H1 (cell line): Measurements from ENCODE around the gene BAZ2B. TPM values are rescaled to one million over a fixed set of nuclear protein-coding genes. Genes with fewer than 3 reads are reported as not detected.

Experiments used
- CTCF ChIA-PET: fragments of 300-600 bp; sonication (Branson Sonifier 250); formaldehyde crosslinking; loops from one replicate; lab custom pipeline; 2021; ENCODE audit not compliant: partially characterized antibody; lab: Charles Lee
- POLR2A ChIA-PET: fragments of 300-600 bp; sonication (Branson Sonifier 250); formaldehyde crosslinking; loops from one replicate; lab custom pipeline; 2021; ENCODE audit warnings: inconsistent platforms; ENCODE audit not compliant: partially characterized antibody; lab: Charles Lee
- DNase-seq, 2 experiments: peaks; one replicate each; pipeline versions ENCODE4 v3.0.0 to v3.0.0-alpha.2; 2010 to 2022; ENCODE audit warnings: low spot score in 2 of 2, low read depth in 1 of 2, mixed read lengths in 1 of 2
- FAIRE-seq: peaks from 2 replicates; lab custom pipeline; 2011; peaks lifted over from hg19 to GRCh38; lab: Jason Lieb, UNC
- H2AFZ ChIP-seq: 2 replicates; pipeline ENCODE4 v1.8.1; 2012; ENCODE audit warnings: low read length, inconsistent platforms
- H2AK5ac ChIP-seq: 2 replicates; pipeline ENCODE4 v1.6.1; 2013; ENCODE audit warnings: low read depth, low read length
- H2BK120ac ChIP-seq: replicated peaks from 2 replicates; pipeline ENCODE3; 2013; ENCODE audit warnings: low read depth, low read length, inconsistent platforms
- H2BK12ac ChIP-seq: 2 replicates; pipeline ENCODE4 v1.6.1; 2013; ENCODE audit warnings: low read depth, low read length
- H2BK15ac ChIP-seq: 2 replicates; pipeline ENCODE4 v1.6.1; 2013; ENCODE audit warnings: low read length
- H2BK20ac ChIP-seq: 2 replicates; pipeline ENCODE4 v1.6.1; 2013; ENCODE audit warnings: low read length
- H2BK5ac ChIP-seq: 2 replicates; pipeline ENCODE4 v1.6.1; 2013; ENCODE audit warnings: low read depth, low read length
- H3K14ac ChIP-seq: 2 replicates; pipeline ENCODE4 v1.6.1; 2013; ENCODE audit warnings: inconsistent platforms; ENCODE audit not compliant: insufficient read length
- H3K18ac ChIP-seq: 2 replicates; pipeline ENCODE4 v1.6.1; 2013; ENCODE audit warnings: low read length; ENCODE audit errors: extremely low read depth
- H3K23ac ChIP-seq: 2 replicates; pipeline ENCODE4 v1.6.1; 2013; ENCODE audit warnings: inconsistent platforms; ENCODE audit not compliant: insufficient read length
- H3K23me2 ChIP-seq: 2 replicates; pipeline ENCODE4 v1.6.1; 2013; ENCODE audit warnings: low read depth, low read length
- H3K27ac ChIP-seq: 2 replicates; pipeline ENCODE4 v1.6.1; 2011; ENCODE audit warnings: low read depth, low read length, inconsistent platforms
- H3K27me3 ChIP-seq, 4 experiments: replicated peaks in 1 of 4; 1 replicate in 1 of 4; 2 replicates in 3 of 4; pipeline versions ENCODE4 v1.6.1 to v1.8.1; 2011 to 2013; ENCODE audit warnings: low read length in 3 of 4, mild to moderate bottlenecking in 3 of 4, inconsistent platforms in 2 of 4, mixed read lengths in 2 of 4, moderate library complexity in 1 of 4; ENCODE audit not compliant: control insufficient read depth in 3 of 4, insufficient read depth in 3 of 4; ENCODE audit errors: extremely low read depth in 1 of 4
- H3K36me3 ChIP-seq, 4 experiments: 2 replicates each; pipeline versions ENCODE4 v1.6.1 to v1.8.1; 2011 to 2013; ENCODE audit warnings: mild to moderate bottlenecking in 4 of 4, low read length in 3 of 4, moderate library complexity in 2 of 4, control low read depth in 1 of 4, inconsistent platforms in 1 of 4; ENCODE audit not compliant: insufficient read depth in 4 of 4, control insufficient read depth in 2 of 4
- H3K4ac ChIP-seq: replicated peaks from 2 replicates; pipeline ENCODE3; 2013; ENCODE audit warnings: low read length, low read depth, mixed read lengths, inconsistent platforms; ENCODE audit not compliant: insufficient read length
- H3K4me1 ChIP-seq, 4 experiments: replicated peaks in 1 of 4; 1 replicate in 1 of 4; 2 replicates in 3 of 4; pipeline versions ENCODE4 v1.6.1 to v1.8.1; 2011 to 2013; ENCODE audit warnings: low read length in 3 of 4, inconsistent platforms in 2 of 4, mixed read lengths in 1 of 4; ENCODE audit not compliant: insufficient read depth in 4 of 4, control insufficient read depth in 3 of 4
- H3K4me2 ChIP-seq, 2 experiments: 2 replicates each; pipeline versions ENCODE4 v1.6.1 to v1.8.1; 2011 to 2013; ENCODE audit warnings: low read depth in 2 of 2, low read length in 2 of 2, control low read depth in 1 of 2, inconsistent platforms in 1 of 2, mild to moderate bottlenecking in 1 of 2; ENCODE audit not compliant: insufficient read depth in 1 of 2
- H3K4me3 ChIP-seq, 4 experiments: fragments of 200-600, 300-600 bp in 1 of 4; sonication (generic), shearing (Covaris generic), sonication (Bioruptor Twin) in 1 of 4; 2 replicates each; pipeline versions ENCODE4 v1.5.1 to v1.8.1; 2011 to 2016; ENCODE audit warnings: low read length in 4 of 4, low read depth in 3 of 4, control low read depth in 2 of 4, inconsistent platforms in 2 of 4, mild to moderate bottlenecking in 2 of 4, mixed read lengths in 1 of 4, moderate library complexity in 1 of 4; ENCODE audit not compliant: insufficient read depth in 2 of 4; ENCODE audit errors: extremely low read depth in 1 of 4
- H3K56ac ChIP-seq: replicated peaks from 2 replicates; pipeline ENCODE3; 2013; ENCODE audit warnings: low read depth, mild to moderate bottlenecking, mixed read lengths, low read length, inconsistent platforms; ENCODE audit not compliant: insufficient read length
- H3K79me1 ChIP-seq: 2 replicates; pipeline ENCODE4 v1.6.1; 2013; ENCODE audit warnings: low read depth, low read length, control low read depth
- H3K79me2 ChIP-seq, 2 experiments: 2 replicates each; pipeline versions ENCODE4 v1.6.1 to v1.8.1; 2012 to 2013; ENCODE audit warnings: low read length in 2 of 2, mild to moderate bottlenecking in 2 of 2, inconsistent platforms in 1 of 2; ENCODE audit not compliant: insufficient read depth in 2 of 2, control insufficient read depth in 1 of 2
- H3K9ac ChIP-seq, 4 experiments: replicated peaks in 1 of 4; 1 replicate in 1 of 4; 2 replicates in 3 of 4; pipeline versions ENCODE4 v1.6.1 to v1.8.1; 2011 to 2013; ENCODE audit warnings: low read depth in 3 of 4, low read length in 3 of 4, control low read depth in 2 of 4, mild to moderate bottlenecking in 2 of 4, moderate library complexity in 2 of 4, inconsistent platforms in 1 of 4; ENCODE audit errors: extremely low read depth in 1 of 4
- H3K9me3 ChIP-seq, 2 experiments: 2 replicates each; pipeline versions ENCODE4 v1.6.1 to v1.8.1; 2012 to 2013; ENCODE audit warnings: mild to moderate bottlenecking in 2 of 2, moderate library complexity in 2 of 2, control low read depth in 1 of 2, inconsistent platforms in 1 of 2, low read depth in 1 of 2, low read length in 1 of 2, mixed read lengths in 1 of 2; ENCODE audit not compliant: insufficient read depth in 2 of 2
- H4K20me1 ChIP-seq, 2 experiments: replicated peaks in 1 of 2; 2 replicates each; pipeline versions ENCODE3 to v1.8.1; 2011 to 2013; ENCODE audit warnings: inconsistent platforms in 2 of 2, low read length in 2 of 2, mild to moderate bottlenecking in 1 of 2; ENCODE audit not compliant: insufficient read depth in 2 of 2, control insufficient read depth in 1 of 2
- H4K5ac ChIP-seq: 2 replicates; pipeline ENCODE4 v1.6.1; 2013; ENCODE audit warnings: low read length, low read depth, mixed read lengths, inconsistent platforms; ENCODE audit not compliant: insufficient read length
- H4K8ac ChIP-seq: 2 replicates; pipeline ENCODE4 v1.8.0; 2013; ENCODE audit warnings: mild to moderate bottlenecking, moderate library complexity, low read length, inconsistent platforms; ENCODE audit not compliant: insufficient read depth; ENCODE audit errors: extremely low read depth
- H4K91ac ChIP-seq: replicated peaks from 2 replicates; pipeline ENCODE3; 2013; ENCODE audit warnings: low read length, mixed read lengths, inconsistent platforms; ENCODE audit not compliant: insufficient read length
- BCL11A ChIP-seq, 2 experiments: IDR thresholded peaks; one replicate each; pipeline ENCODE4 v1.6.1; 2011; ENCODE audit warnings: low read depth in 2 of 2, low read length in 2 of 2, mild to moderate bottlenecking in 2 of 2
- CBX5 ChIP-seq: fragments of 300-800, 300-1000 bp; sonication (generic); IDR thresholded peaks from 2 replicates; pipeline ENCODE4 v1.7.1; 2016; ENCODE audit warnings: antibody characterized with exemption, low read length, low read depth
- EP300 ChIP-seq, 2 experiments: IDR thresholded peaks; 1 replicate in 1 of 2; 2 replicates in 1 of 2; pipeline ENCODE4 v1.6.1; 2011 to 2012; ENCODE audit warnings: low read depth in 2 of 2, low read length in 2 of 2, mild to moderate bottlenecking in 2 of 2, borderline replicate concordance in 1 of 2, inconsistent platforms in 1 of 2, moderate library complexity in 1 of 2
- JUN ChIP-seq: IDR thresholded peaks from 2 replicates; pipeline ENCODE4 v1.6.1; 2011; ENCODE audit warnings: low read depth, mild to moderate bottlenecking, improper control_type of control experiment, low read length
- KDM1A ChIP-seq: fragments of 200-600, 300-600 bp; sonication (generic); IDR thresholded peaks from 2 replicates; pipeline ENCODE4 v1.7.1; 2016; ENCODE audit warnings: mild to moderate bottlenecking, low read length, borderline replicate concordance
- KDM4A ChIP-seq: IDR thresholded peaks from one replicate; pipeline ENCODE4 v1.7.1; 2012; ENCODE audit warnings: low read depth, mild to moderate bottlenecking, moderate library complexity, low read length, inconsistent platforms; ENCODE audit not compliant: severe bottlenecking
- PHF8 ChIP-seq: fragments of 200-600 bp; sonication (generic); conservative IDR thresholded peaks from 2 replicates; pipeline ENCODE4 v1.7.1; 2012; ENCODE audit warnings: low read depth, mild to moderate bottlenecking, inconsistent platforms, low read length, moderate library complexity
- RFX5 ChIP-seq: IDR thresholded peaks from 2 replicates; pipeline ENCODE4 v1.6.1; 2011; ENCODE audit warnings: low read depth, low read length, improper control_type of control experiment, borderline replicate concordance
- SIN3A ChIP-seq, 2 experiments: IDR thresholded peaks in 1 of 2; conservative IDR thresholded peaks in 1 of 2; 2 replicates each; pipeline ENCODE4 v1.6.1; 2011 to 2012; ENCODE audit warnings: low read length in 2 of 2, improper control_type of control experiment in 1 of 2, low read depth in 1 of 2, mild to moderate bottlenecking in 1 of 2
- SP2 ChIP-seq: IDR thresholded peaks from 2 replicates; pipeline ENCODE4 v1.6.1; 2012; ENCODE audit warnings: mild to moderate bottlenecking, low read length, inconsistent platforms
- SP4 ChIP-seq: IDR thresholded peaks from 2 replicates; pipeline ENCODE4 v1.6.1; 2012; ENCODE audit warnings: low read length, inconsistent platforms
- TAF7 ChIP-seq: optimal IDR thresholded peaks from 2 replicates; pipeline ENCODE3; 2011; ENCODE audit warnings: low read depth, mild to moderate bottlenecking, inconsistent platforms, low read length, moderate library complexity, borderline replicate concordance
- TBP ChIP-seq: IDR thresholded peaks from 2 replicates; pipeline ENCODE4 v1.6.1; 2011; ENCODE audit warnings: low read depth, low read length, improper control_type of control experiment
- WGBS, 2 experiments: shearing (Covaris generic) in 1 of 2; methylation state at CpG; one replicate each; pipeline versions ENCODE4 v1.1.6 to v1.1.7; 2013 to 2015; ENCODE audit warnings: low lambda C conversion rate in 2 of 2, mixed read lengths in 2 of 2, inconsistent platforms in 1 of 2, low coverage in 1 of 2, missing lambda C conversion rate in 1 of 2; ENCODE audit not compliant: insufficient replicate concordance in 2 of 2, insufficient coverage in 1 of 2, insufficient read length in 1 of 2; ENCODE audit errors: extremely low coverage in 1 of 2, missing lambda C conversion rate in 1 of 2; 5-methylcytosine and 5-hydroxymethylcytosine counted together
- polyA plus RNA-seq, 7 experiments: library from polyadenylated mRNA; depleted of rRNA in 3 of 7; stranded (reverse) in 5 of 7; unstranded in 2 of 7; fragments of >200 nt in 5 of 7; fragments of 200-250 nt in 2 of 7; gene quantifications; 1 replicate in 5 of 7; 2 replicates in 1 of 7; 4 replicates in 1 of 7; pipeline versions ENCODE4 v1.2.1 to v1.2.3, GENCODE V29; 2011 to 2013; ENCODE audit warnings: missing spikeins in 2 of 7, mixed read lengths in 2 of 7
- total RNA-seq: library from RNA; stranded (reverse); fragmentation: NEBNext Ultra II Directional; extraction: Animal tissue kit (Norgen Biotek cat#: 25700); gene quantifications from 2 replicates; pipeline ENCODE4 v1.2.1, GENCODE V29; 2021

BAZ2B gene
- total and polyA plus RNA-seq, 2 of the 8 experiments (the other 6 are each of a cell fraction or from before 2014, with no cell fraction given): 15.2 to 46.3 TPM

GRCh38 chr2:159326569-159327255 is 289.6 kb downstream of the BAZ2B start:
- Histone ChIP-seq H4K91ac (no peak overlapping the region), H3K4me1 (no peaks in the 10 kb centered on the region), H2BK5ac (no peak overlapping the region), H3K4me2 (no peak overlapping the region), H3K9ac (no peak overlapping the region), H3K27ac (no peak overlapping the region), H3K9me3 (no peaks in the 10 kb centered on the region), H3K14ac (no peak overlapping the region), H4K8ac (no peak overlapping the region), H3K27me3 (no peaks in the 10 kb centered on the region), H3K79me2 (no peaks in the 10 kb centered on the region), H2BK120ac (no peak overlapping the region), H2BK12ac (no peak overlapping the region), H2BK20ac (no peak overlapping the region), H4K5ac (no peak overlapping the region), H4K20me1 (no peaks in the 10 kb centered on the region), H2BK15ac (no peak overlapping the region), H2AK5ac (no peak overlapping the region), H3K23me2 (no peaks in the 10 kb centered on the region; the same call in 1 of the 2 replicates), H3K79me1 (no peaks in the 10 kb centered on the region), H3K36me3 (peaks cover 2 to 20% (median 8%) of the 10 kb centered on the region in 4 experiments; a peak in 5 of 8 replicates), H3K4ac (no peak overlapping the region), H3K23ac (no peak overlapping the region), H2AFZ (no peak overlapping the region), H3K56ac (no peak overlapping the region), H3K4me3 (no peak overlapping the region), H3K18ac (no peak overlapping the region)
- DNase-seq: no peak
- ChIA-PET POLR2A (no interaction called here), CTCF (no interaction called here)
- no peak for FAIRE-seq
- 85% methylated on average over 4 of the region's 5 CpGs; no CpG with 5 or more reads in 1 of the 2 experiments for WGBS, 2 experiments
- no peak for TF ChIP-seq SIN3A (conservative IDR thresholded peaks at IDR 0.05 in 1 of 2, IDR thresholded peaks at IDR 0.05 in 1 of 2; ENCODE audit: low read depth in 1 of 2, low read length in 2 of 2)
- no peak for TF ChIP-seq JUN
- no peak for TF ChIP-seq EP300 (IDR thresholded peaks at IDR 0.05; ENCODE audit: borderline replicate concordance in 1 of 2, low read depth in 2 of 2, low read length in 2 of 2)
- TF ChIP-seq TBP: no peak
- no peak for TF ChIP-seq KDM4A
- TF ChIP-seq KDM1A: no peak
- no peak for TF ChIP-seq BCL11A (IDR thresholded peaks at IDR 0.05; ENCODE audit: low read depth in 2 of 2, low read length in 2 of 2)
- TF ChIP-seq SP4: no peak
- no peak for TF ChIP-seq RFX5
- no peak for TF ChIP-seq CBX5
- TF ChIP-seq TAF7: no peak
- no peak for TF ChIP-seq SP2
- no peak for TF ChIP-seq PHF8
